Chondrocyte (in vitro differentiated cells): ENCODE results near the gene TMEM14C. TPM values are rescaled to one million over a fixed set of nuclear protein-coding genes. Genes with fewer than 3 reads are reported as not detected.

Experiments
- DNase-seq: peaks from one replicate; pipeline ENCODE4 v3.0.0; 2021; ENCODE audit warnings: mixed read lengths, low spot score
- H3K27ac Mint-ChIP-seq: one replicate; pipeline ENCODE4 v1.8.0; 2021; ENCODE audit warnings: mild to moderate bottlenecking, moderate library complexity, mixed read lengths; ENCODE audit not compliant: unreplicated experiment
- H3K27me3 Mint-ChIP-seq: 2 replicates; pipeline ENCODE4 v1.8.0; 2021; ENCODE audit warnings: low read depth, mixed read lengths
- H3K36me3 Mint-ChIP-seq: 2 replicates; pipeline ENCODE4 v1.8.0; 2021; ENCODE audit warnings: low read depth, mixed read lengths
- H3K4me1 Mint-ChIP-seq: 2 replicates; pipeline ENCODE4 v1.8.0; 2021; ENCODE audit warnings: low read depth, mild to moderate bottlenecking, mixed read lengths
- H3K4me3 Mint-ChIP-seq: one replicate; pipeline ENCODE4 v1.8.0; 2021; ENCODE audit warnings: mild to moderate bottlenecking, moderate library complexity, mixed read lengths; ENCODE audit not compliant: unreplicated experiment
- H3K9me3 Mint-ChIP-seq: 2 replicates; pipeline ENCODE4 v1.8.0; 2021; ENCODE audit warnings: low read depth, mixed read lengths
- total RNA-seq: library from RNA; stranded (reverse); gene quantifications from 3 replicates; pipeline ENCODE4 v1.2.1, GENCODE V29; 2021
- TF ChIP-seq, protein P1 (sequence below): fragments of 200-600 bp; sonication (generic); IDR thresholded peaks from 2 replicates; pipeline ENCODE4 v1.5.0; 2021; ENCODE audit warnings: antibody characterized with exemption, mild to moderate bottlenecking, moderate library complexity

Gene TMEM14C
- total RNA-seq, 1 donor from 2014 or later, result 117 TPM

DNA sequence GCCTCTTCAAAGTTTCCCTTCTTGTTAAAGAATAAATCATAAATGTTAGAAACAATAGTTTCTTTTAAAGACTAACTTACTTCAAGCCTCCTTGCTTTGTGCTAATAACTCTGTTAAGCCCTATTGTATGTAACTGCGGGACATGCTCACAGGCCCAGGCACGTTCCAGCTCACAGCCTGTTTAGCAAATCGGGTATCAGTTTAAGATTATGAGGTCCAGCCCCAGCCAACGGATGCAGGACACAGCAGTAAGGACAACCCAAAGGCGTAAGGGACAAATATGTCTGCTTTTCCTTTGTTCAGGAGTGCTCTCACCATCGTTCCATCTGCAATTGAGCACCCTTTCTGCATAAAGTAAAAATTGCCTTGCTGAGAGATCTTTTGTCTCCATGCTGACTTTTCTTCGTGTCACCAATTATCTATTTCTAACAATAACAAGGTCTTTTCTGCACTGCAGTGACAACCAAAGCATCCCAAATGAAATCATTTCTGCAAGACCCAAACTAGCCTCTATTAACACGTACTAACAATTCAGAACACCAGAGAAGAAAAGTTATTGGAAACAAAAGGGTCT is 29.8 kb upstream of the TMEM14C start:
- no peaks in the 10 kb centered on the region for H3K36me3 Mint-ChIP-seq

DNA sequence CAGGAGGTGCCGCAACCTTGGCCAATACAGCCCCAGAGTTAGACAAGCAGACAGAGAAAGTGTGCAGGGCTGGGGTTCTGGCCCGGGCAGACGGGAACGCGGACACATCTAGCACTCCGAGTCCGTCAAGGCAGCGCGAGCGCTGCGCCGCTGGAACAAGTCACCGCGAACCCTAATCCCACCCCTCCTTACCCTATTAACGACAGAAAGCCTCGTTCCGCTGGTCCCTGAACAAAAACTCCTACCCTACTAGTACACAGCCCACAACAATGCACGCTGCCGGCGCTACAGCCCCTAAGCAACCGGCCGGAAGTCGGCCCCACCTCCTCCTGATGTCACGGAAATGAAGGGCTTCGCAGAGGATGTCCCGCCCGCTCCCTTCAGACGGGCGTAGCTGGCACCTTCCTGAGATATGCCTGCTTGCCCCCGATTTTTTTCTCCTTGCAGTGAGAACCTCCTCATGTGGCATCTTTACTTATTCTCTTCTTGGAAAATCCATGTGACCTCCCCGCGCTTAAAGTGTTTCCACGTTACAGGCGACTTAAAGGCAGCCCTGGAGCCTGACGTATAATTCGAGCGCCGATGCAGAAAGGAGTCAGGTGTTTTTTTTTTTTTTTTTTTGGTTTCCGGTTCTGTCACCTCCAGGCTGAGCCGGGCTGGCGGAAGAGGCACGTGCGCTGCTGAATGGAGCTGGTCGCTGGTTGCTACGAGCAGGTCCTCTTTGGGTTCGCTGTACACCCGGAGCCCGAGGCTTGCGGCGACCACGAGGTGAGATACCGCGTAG is 28.4 kb upstream of the TMEM14C start, which contains the start of the genes C6orf52 and PAK1IP1:
Gene C6orf52 (minus strand): TSS at position 315 of the 784 bp plus-strand sequence. CDS start 7,066 bp downstream, outside the sequence.
Gene PAK1IP1 (plus strand): TSS at position 671 of the 784 bp plus-strand sequence. CDS start 14 bp downstream, at position 685.
- Mint-ChIP-seq H3K4me3 (peak within 1 kb of the TSS; percentile 99), H3K36me3 (peaks cover 2% of the 10 kb centered on the region), H3K9me3 (no peaks in the 10 kb centered on the region), H3K4me1 (peaks cover 36% of the 10 kb centered on the region), H3K27me3 (no peaks in the 10 kb centered on the region), H3K27ac (peak within 1 kb of the TSS; percentile 100)
- TF ChIP-seq, protein P1, sequence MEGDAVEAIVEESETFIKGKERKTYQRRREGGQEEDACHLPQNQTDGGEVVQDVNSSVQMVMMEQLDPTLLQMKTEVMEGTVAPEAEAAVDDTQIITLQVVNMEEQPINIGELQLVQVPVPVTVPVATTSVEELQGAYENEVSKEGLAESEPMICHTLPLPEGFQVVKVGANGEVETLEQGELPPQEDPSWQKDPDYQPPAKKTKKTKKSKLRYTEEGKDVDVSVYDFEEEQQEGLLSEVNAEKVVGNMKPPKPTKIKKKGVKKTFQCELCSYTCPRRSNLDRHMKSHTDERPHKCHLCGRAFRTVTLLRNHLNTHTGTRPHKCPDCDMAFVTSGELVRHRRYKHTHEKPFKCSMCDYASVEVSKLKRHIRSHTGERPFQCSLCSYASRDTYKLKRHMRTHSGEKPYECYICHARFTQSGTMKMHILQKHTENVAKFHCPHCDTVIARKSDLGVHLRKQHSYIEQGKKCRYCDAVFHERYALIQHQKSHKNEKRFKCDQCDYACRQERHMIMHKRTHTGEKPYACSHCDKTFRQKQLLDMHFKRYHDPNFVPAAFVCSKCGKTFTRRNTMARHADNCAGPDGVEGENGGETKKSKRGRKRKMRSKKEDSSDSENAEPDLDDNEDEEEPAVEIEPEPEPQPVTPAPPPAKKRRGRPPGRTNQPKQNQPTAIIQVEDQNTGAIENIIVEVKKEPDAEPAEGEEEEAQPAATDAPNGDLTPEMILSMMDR, result peak; percentile 40
- DNase-seq, result peak; percentile 95

More for the DNA sequence above, 29.8 kb upstream of the TMEM14C start:
- peaks cover 36% of the 10 kb centered on the region for H3K4me1 Mint-ChIP-seq
- H3K9me3 Mint-ChIP-seq, result no peaks in the 10 kb centered on the region
- H3K27ac Mint-ChIP-seq, result no peak overlapping the region
- H3K4me3 Mint-ChIP-seq, result peak overlapping the region; percentile 99
- TF ChIP-seq, protein P1, result no peak
- no peaks in the 10 kb centered on the region for H3K27me3 Mint-ChIP-seq
- DNase-seq, result no peak

DNA sequence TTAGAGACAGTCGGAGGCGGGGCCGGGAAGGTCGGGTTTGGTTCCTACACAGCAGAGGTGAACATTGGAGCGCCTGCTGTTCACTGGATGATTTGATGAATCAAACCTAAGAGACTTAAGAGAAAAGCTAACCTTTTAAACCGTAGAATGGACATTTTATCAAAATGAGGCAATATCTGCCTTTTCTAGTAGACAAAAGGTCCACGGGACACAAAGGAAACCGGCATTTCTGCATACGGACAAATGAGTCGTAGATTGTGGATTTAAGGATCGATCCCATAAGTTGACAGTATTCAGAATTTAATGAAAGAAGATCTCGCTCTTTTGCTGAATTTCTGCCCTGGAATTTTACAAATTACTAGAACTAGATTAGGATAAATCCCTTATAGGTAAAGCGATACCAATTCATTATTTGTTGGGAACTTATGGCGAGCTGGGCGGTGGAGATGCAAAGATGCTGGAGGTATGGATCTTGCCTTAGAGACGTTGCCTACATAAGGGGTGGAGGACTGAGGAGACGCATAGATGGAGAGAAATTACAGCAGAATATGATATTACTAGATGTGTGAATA is 27.7 kb upstream of the TMEM14C start:
- H3K9me3 Mint-ChIP-seq, result no peaks in the 10 kb centered on the region
- H3K27me3 Mint-ChIP-seq, result no peaks in the 10 kb centered on the region
- no peak for DNase-seq
- peaks cover 2% of the 10 kb centered on the region for H3K36me3 Mint-ChIP-seq
- peak overlapping the region; percentile 100 for H3K27ac Mint-ChIP-seq
- H3K4me3 Mint-ChIP-seq, result peak overlapping the region; percentile 99
- peaks cover 36% of the 10 kb centered on the region for H3K4me1 Mint-ChIP-seq
- TF ChIP-seq, protein P1, result no peak

DNA sequence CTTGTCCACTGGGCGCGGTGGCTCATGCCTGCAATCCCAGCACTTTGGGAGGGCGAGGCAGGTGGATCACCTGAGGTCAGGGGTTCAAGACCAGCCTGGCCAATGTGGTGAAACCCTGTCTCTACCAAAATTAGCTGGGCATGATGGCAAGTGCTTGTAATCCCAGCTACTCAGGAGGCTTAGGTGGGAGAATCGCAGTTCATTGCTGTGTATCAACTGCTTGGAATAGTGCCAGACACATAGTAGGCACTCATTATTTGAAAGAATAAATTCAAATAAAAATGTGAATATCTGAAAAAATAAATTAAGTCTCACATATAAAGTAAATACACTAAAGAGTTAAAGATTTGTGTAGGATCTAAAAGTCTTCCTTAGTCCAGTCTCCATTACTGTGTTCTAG is 26.2 kb upstream of the TMEM14C start:
- no peaks in the 10 kb centered on the region for H3K27me3 Mint-ChIP-seq
- peaks cover 9% of the 10 kb centered on the region for H3K36me3 Mint-ChIP-seq
- H3K4me1 Mint-ChIP-seq, result peaks cover 36% of the 10 kb centered on the region
- no peak for DNase-seq
- no peaks in the 10 kb centered on the region for H3K9me3 Mint-ChIP-seq
- H3K4me3 Mint-ChIP-seq, result no peak overlapping the region
- TF ChIP-seq, protein P1, result no peak
- no peak overlapping the region for H3K27ac Mint-ChIP-seq

DNA sequence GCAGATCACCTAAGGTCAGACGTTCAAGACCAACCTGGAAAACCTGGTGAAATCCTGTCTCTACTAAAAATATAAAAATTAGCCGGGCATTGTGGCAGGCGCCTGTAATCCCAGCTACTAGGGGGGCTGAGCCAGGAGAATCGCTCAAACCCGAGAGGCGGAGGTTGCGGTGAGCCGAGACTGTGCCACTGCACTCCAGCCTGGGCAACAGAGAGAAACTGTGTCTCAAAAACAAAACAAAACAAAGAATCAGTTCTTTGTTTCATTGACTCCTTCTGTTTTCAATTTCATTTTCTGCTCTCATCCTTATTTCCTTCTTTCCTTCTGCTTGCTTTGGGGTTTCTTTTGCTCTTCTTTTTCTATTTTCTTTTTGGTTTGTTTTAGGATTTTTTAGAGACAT is 8.9 kb upstream of the TMEM14C start:
- H3K36me3 Mint-ChIP-seq, result peaks cover 2% of the 10 kb centered on the region

More for the DNA sequence above, 8.9 kb upstream of the TMEM14C start:
- Mint-ChIP-seq H3K9me3 (no peaks in the 10 kb centered on the region), H3K4me1 (no peaks in the 10 kb centered on the region), H3K4me3 (no peak overlapping the region), H3K27me3 (no peaks in the 10 kb centered on the region), H3K27ac (no peak overlapping the region)
- TF ChIP-seq, protein P1, result no peak
- DNase-seq, result no peak
